ENCODE data around the gene WDR18.

Gene WDR18

GRCh38 chr19:970695-971094, 13.4 kb upstream of the WDR18 start:
- peak; percentile 35 for TF ChIP-seq CTCF (IDR thresholded peaks at IDR 0.05; ENCODE audit: control insufficient read depth, extremely low read depth, insufficient read depth)
- no peak for DNase-seq (ENCODE audit: low read depth)
- H3K4me3 ChIP-seq (ENCODE audit: low read depth, low read length) = no peak overlapping the region

- DNase-seq (ENCODE audit: low read depth) = no peak
Measured at GRCh38 chr19:971795-972194, 12.3 kb upstream of the WDR18 start.

GRCh38 chr19:972281-972680, 11.9 kb upstream of the WDR18 start:
- H3K4me3 ChIP-seq (ENCODE audit: low read depth, low read length) = no peak overlapping the region
- no peak for TF ChIP-seq CTCF (IDR thresholded peaks at IDR 0.05; ENCODE audit: control insufficient read depth, extremely low read depth, insufficient read depth)
- DNase-seq (ENCODE audit: low read depth) = no peak

More at GRCh38 chr19:971795-972194, 12.3 kb upstream of the WDR18 start:
- H3K4me3 ChIP-seq (ENCODE audit: low read depth, low read length) = no peak overlapping the region
- no peak for TF ChIP-seq CTCF (IDR thresholded peaks at IDR 0.05; ENCODE audit: control insufficient read depth, extremely low read depth, insufficient read depth)

GRCh38 chr19:973726-974563, 10.2 kb upstream of the WDR18 start:
- H3K4me3 ChIP-seq (ENCODE audit: low read depth, low read length) = no peak overlapping the region
- TF ChIP-seq CTCF (IDR thresholded peaks at IDR 0.05; ENCODE audit: control insufficient read depth, extremely low read depth, insufficient read depth) = no peak
- DNase-seq (ENCODE audit: low read depth) = no peak

GRCh38 chr19:974564-975257, 9.4 kb upstream of the WDR18 start:
- TF ChIP-seq CTCF (IDR thresholded peaks at IDR 0.05; ENCODE audit: control insufficient read depth, extremely low read depth, insufficient read depth) = no peak

GRCh38 chr19:976476-976875, 7.7 kb upstream of the WDR18 start:
- DNase-seq (ENCODE audit: low read depth) = no peak
- H3K4me3 ChIP-seq (ENCODE audit: low read depth, low read length) = no peak overlapping the region
- no peak for TF ChIP-seq CTCF (IDR thresholded peaks at IDR 0.05; ENCODE audit: control insufficient read depth, extremely low read depth, insufficient read depth)

More at GRCh38 chr19:974564-975257, 9.4 kb upstream of the WDR18 start:
- no peak for DNase-seq (ENCODE audit: low read depth)
- no peak overlapping the region for H3K4me3 ChIP-seq (ENCODE audit: low read depth, low read length)
